Psoas muscle (tissue), 8 donors: ENCODE measurements around the gene SUCLA2. TPM values are rescaled to one million over a fixed set of nuclear protein-coding genes. Genes with fewer than 3 reads are reported as not detected.

ENCODE experiments used
- ATAC-seq, 4 donors: fragments of 200-7000 bp; cut with Tn5 transposase; one replicate each; pipeline ENCODE4 v1.9.1; 2020; ENCODE audit warnings: moderate library complexity in 3 of 4, mild to moderate bottlenecking in 2 of 4
- DNase-seq, 2 donors: peaks; one replicate each; pipeline ENCODE4 v3.0.0-alpha.2; 2020
- H3K27ac ChIP-seq: fragments of 200-600 bp; one replicate; pipeline ENCODE4 v1.8.0; 2022
- H3K27me3 ChIP-seq, 3 donors: fragments of 200-600 bp in 1 of 3; one replicate each; pipeline versions ENCODE4 v1.6.1 to v1.8.0; 2013 to 2022; ENCODE audit warnings: low read length in 2 of 3, mild to moderate bottlenecking in 2 of 3, moderate library complexity in 1 of 3; ENCODE audit not compliant: insufficient read depth in 3 of 3
- H3K36me3 ChIP-seq, 2 donors: fragments of 200-600 bp in 1 of 2; one replicate each; pipeline versions ENCODE4 v1.6.1 to v1.8.0; 2013 to 2022; ENCODE audit warnings: low read depth in 1 of 2, mild to moderate bottlenecking in 1 of 2, moderate library complexity in 1 of 2; ENCODE audit not compliant: insufficient read depth in 1 of 2
- H3K4me1 ChIP-seq: fragments of 200-600 bp; one replicate; pipeline ENCODE4 v1.8.0; 2022
- H3K4me3 ChIP-seq: fragments of 200-600 bp; one replicate; pipeline ENCODE4 v1.8.0; 2022; ENCODE audit warnings: mild to moderate bottlenecking
- H3K9me3 ChIP-seq: fragments of 200-600 bp; one replicate; pipeline ENCODE4 v1.8.0; 2022
- CTCF ChIP-seq: fragments of 200-600 bp; IDR thresholded peaks from one replicate; pipeline ENCODE4 v1.8.0; 2022; ENCODE audit warnings: antibody characterized with exemption
- WGBS, 3 donors: extraction: QIAGEN DNeasy Blood & Tissue Kit; methylation state at CpG; one replicate each; pipeline versions ENCODE4 v1.1.6 to v1.1.7; 2013; 5-methylcytosine and 5-hydroxymethylcytosine counted together
- intact Hi-C, 2 donors: fragments of 100-400 bp; cut with DNase I; formaldehyde crosslinking; loops; one replicate each; pipeline versions ENCODE4 v1.11.0 to v1.14.2; 2022
- polyA plus RNA-seq, 3 donors: library from polyadenylated mRNA; stranded (reverse); fragments of 200-250 nt; gene quantifications; one replicate each; pipeline ENCODE4 v1.2.3, GENCODE V29; 2013
- total RNA-seq, 4 donors: library from RNA; stranded (reverse); fragmentation: NEBNext Ultra II Directional in 2 of 4; extraction: Animal tissue kit (Norgen Biotek cat#: 25700) in 2 of 4; gene quantifications; one replicate each; pipeline versions ENCODE4 v1.2.1 to v1.2.4, GENCODE V29; 2021 to 2023
- donor health status: healthy with polysubstance abuse.
- donor health status: DM: no; HTN: no; CAD: no; lungs with moderate emphysema.
- donor health status: Bipolar disorder and iron deficiency.
- donor health status: healthy.
- donor health status: DM: yes; HTN: yes; CAD: no.
- donor health status: DM: no; HTN: no; CAD: no.
- donor health status: DM: no; HTN: no; CAD: no.
- donor health status: DM: yes; HTN: yes; CAD: no.

Gene SUCLA2
- total and polyA plus RNA-seq, 7 donors: 83.9 to 131 (median 103) TPM

- TF ChIP-seq CTCF: no peak
- H3K27me3 ChIP-seq: no peaks in the 10 kb centered on the region
- no peak overlapping the region for H3K4me3 ChIP-seq
- H3K9me3 ChIP-seq: no peaks in the 10 kb centered on the region
- H3K27ac ChIP-seq: no peak overlapping the region
- intact Hi-C loops: no loop called here
- WGBS, 3 donors: 92 to 96% (median 95%) methylated on average over 1 of the region's 1 CpG
- DNase-seq: no peak
- H3K36me3 ChIP-seq: no peaks in the 10 kb centered on the region
- ATAC-seq: no peak
- peaks cover 17% of the 10 kb centered on the region for H3K4me1 ChIP-seq
Measured at GRCh38 chr13:47930649-47931165, 70.4 kb downstream of the SUCLA2 start.

GRCh38 chr13:47929156-47929555, 71.9 kb downstream of the SUCLA2 start:
- intact Hi-C loops: no loop called here
- H3K4me1 ChIP-seq: peaks cover 17% of the 10 kb centered on the region
- no peak for TF ChIP-seq CTCF
- 73 to 82% (median 76%) methylated on average over 3 of the region's 3 CpGs for WGBS, 3 donors
- H3K36me3 ChIP-seq: no peaks in the 10 kb centered on the region
- DNase-seq (no peak), ATAC-seq (no peak)
- H3K27ac ChIP-seq: no peak overlapping the region
- no peaks in the 10 kb centered on the region for H3K27me3 ChIP-seq
- no peak overlapping the region for H3K4me3 ChIP-seq
- H3K9me3 ChIP-seq: no peaks in the 10 kb centered on the region

GRCh38 chr13:47917022-47917574, 84.0 kb downstream of the SUCLA2 start:
- intact Hi-C loops: no loop called here
- DNase-seq (no peak), ATAC-seq (no peak)
- no peak for TF ChIP-seq CTCF
- no peaks in the 10 kb centered on the region for H3K36me3 ChIP-seq
- H3K4me1 ChIP-seq: no peaks in the 10 kb centered on the region
- H3K4me3 ChIP-seq: no peak overlapping the region
- H3K27me3 ChIP-seq: no peaks in the 10 kb centered on the region
- 84 to 88% (median 85%) methylated on average over 4 of the region's 4 CpGs for WGBS, 3 donors
- no peak overlapping the region for H3K27ac ChIP-seq
- H3K9me3 ChIP-seq: no peaks in the 10 kb centered on the region

DNA sequence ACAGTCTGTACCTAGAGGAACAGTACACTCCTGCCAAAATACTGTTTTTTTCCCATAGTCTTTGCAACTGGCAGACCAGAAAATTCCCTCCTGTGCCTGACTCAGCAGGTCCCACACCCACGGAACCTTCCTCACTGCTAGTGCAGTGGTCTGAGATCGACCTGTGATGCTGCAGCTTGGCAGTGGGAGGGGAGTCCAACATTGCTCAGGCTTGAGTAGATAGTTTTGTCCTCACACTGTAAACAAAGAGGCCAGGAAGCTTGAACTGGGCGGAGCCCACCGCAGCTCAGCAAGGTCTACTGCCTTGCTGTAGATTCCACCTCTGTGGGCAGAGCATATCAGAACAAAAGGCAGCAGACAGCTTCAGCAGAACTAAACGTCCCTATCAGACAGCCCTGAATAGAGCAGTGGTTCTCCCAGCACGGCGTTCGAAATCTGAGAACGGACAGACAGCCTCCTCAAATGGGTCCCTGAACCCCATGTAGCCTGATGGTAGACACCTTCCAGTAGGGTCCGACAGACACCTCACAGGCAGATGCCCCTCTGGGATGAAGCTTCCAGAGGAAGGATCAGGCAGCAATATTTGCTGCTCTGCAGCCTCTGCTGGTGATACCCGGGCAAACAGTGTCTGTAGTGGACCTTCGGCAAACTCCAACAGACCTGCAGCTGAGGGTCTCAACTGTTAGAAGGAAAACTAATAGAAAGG, 92.7 kb downstream of the SUCLA2 start:
- ATAC-seq: no peak

More for the DNA sequence above, 92.7 kb downstream of the SUCLA2 start:
- Histone ChIP-seq H3K9me3 (no peaks in the 10 kb centered on the region), H3K4me1 (no peaks in the 10 kb centered on the region), H3K4me3 (no peak overlapping the region), H3K36me3 (no peaks in the 10 kb centered on the region), H3K27me3 (no peaks in the 10 kb centered on the region), H3K27ac (no peak overlapping the region)
- WGBS, 3 donors: 76 to 83% (median 81%) methylated on average over 12 of the region's 12 CpGs
- TF ChIP-seq CTCF: no peak
- no peak for DNase-seq
- intact Hi-C loops: no loop called here
